ENCODE measurements around the gene BAHCC1. TPM values are rescaled to one million over a fixed set of nuclear protein-coding genes. Genes with fewer than 3 reads are reported as not detected.
A peak's percentile ranks its signal among the peaks of the same experiment; 100 is the strongest.

Gene BAHCC1
- total and polyA plus RNA-seq, 9 donors: 6.9 to 17.4 (median 14.7) TPM

DNA sequence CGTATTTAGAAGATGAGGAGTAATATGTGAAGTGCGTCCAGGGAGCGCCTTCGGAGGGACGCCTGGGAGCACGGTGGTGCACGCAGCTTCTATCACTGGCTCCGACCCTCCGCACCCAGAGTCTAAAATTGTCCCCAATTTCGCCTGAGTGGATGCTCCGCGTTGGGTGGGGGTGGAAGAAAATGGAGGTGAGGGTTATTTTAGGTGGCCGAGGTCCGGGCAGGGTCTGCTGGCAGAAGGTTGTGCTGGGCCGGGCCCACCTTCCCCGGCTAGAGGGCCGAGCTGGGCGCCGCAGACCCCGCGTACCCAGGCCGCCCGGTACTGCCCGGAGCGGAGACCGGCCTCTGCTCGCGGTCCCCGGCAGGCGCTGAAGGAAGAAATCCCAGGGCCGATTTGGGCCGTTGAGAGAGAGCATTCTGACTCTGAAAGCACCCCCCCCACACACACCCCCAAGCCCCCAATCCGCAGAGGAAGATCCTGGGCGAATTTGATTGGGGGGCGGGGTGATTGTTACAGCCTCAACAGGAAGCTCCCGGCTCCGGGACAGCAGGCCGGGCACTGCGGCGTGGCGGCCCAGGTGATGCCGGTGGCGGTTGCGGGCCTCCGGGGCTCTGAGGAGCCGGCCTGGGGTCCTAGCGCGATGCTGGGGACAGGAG is 3.0 kb downstream of the BAHCC1 start:
- WGBS (ENCODE audit: insufficient coverage): 7% methylated on average over 24 of the region's 48 CpGs
- peaks cover 47% of the 10 kb centered on the region for H3K4me1 ChIP-seq (ENCODE audit: control insufficient read depth, insufficient read depth, low read length)
- peak; percentile 86 for DNase-seq
- no peaks in the 10 kb centered on the region for H3K9me3 ChIP-seq (replicated peaks; ENCODE audit: control insufficient read depth, low read depth, low read length)
- peak overlapping the region; percentile 82 for H3K4me3 ChIP-seq (ENCODE audit: low read length)
- H3K27me3 ChIP-seq (ENCODE audit: control insufficient read depth, insufficient read depth, low read length): no peaks in the 10 kb centered on the region
- peak overlapping the region; percentile 85 for H3K27ac ChIP-seq (ENCODE audit: low read length)
- no peaks in the 10 kb centered on the region for H3K36me3 ChIP-seq (ENCODE audit: control insufficient read depth, insufficient read depth, low read length)

- H3K4me1 ChIP-seq (ENCODE audit: control insufficient read depth, insufficient read depth, low read length): peaks cover 53% of the 10 kb centered on the region
- DNase-seq: no peak
- H3K36me3 ChIP-seq (ENCODE audit: control insufficient read depth, insufficient read depth, low read length): no peaks in the 10 kb centered on the region
- peak overlapping the region; percentile 82 for H3K4me3 ChIP-seq (ENCODE audit: low read length)
- no peaks in the 10 kb centered on the region for H3K9me3 ChIP-seq (replicated peaks; ENCODE audit: control insufficient read depth, low read depth, low read length)
- H3K27me3 ChIP-seq (ENCODE audit: control insufficient read depth, insufficient read depth, low read length): no peaks in the 10 kb centered on the region
- H3K27ac ChIP-seq (ENCODE audit: low read length): peak overlapping the region; percentile 85
- under 1% methylated on average over 25 of the region's 46 CpGs for WGBS (ENCODE audit: insufficient coverage)
Observed at GRCh38 chr17:81398832-81399411, 3.7 kb downstream of the BAHCC1 start.

DNA sequence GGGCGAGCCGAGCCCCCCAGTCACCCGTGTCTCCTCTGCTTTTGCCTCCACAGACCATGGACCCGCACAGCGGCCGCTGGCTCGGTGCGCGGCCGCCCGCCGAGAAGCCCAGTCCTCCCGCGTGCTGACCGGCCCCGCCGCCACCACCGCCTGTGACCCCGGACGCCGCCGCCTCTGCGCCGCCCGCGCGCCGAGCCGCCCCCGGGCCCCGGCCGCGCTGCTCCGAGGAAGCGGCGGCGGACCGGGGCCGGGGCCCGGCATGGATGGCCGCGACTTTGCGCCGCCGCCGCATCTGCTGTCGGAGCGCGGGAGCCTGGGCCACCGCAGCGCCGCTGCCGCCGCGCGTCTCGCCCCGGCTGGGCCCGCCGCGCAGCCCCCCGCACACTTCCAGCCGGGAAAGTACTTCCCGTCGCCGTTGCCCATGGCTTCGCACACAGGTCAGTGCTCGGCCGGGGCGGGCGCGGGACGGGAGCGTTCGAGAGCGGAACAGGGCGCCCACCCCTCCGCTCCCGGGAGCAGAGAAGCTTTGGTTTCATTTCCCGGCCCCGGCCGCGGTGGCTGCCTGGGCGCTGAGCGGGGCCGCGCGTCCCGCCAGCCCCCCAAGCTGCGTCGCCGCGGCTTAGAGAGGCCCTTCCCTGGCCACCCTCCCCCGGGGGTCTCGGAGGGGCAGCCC is 4.4 kb downstream of the BAHCC1 start:
- WGBS (ENCODE audit: insufficient coverage): under 1% methylated on average over 90 of the region's 95 CpGs
- peaks cover 53% of the 10 kb centered on the region for H3K4me1 ChIP-seq (ENCODE audit: control insufficient read depth, insufficient read depth, low read length)
- peak overlapping the region; percentile 60 for H3K4me3 ChIP-seq (ENCODE audit: low read length)
- DNase-seq: no peak
- H3K36me3 ChIP-seq (ENCODE audit: control insufficient read depth, insufficient read depth, low read length): no peaks in the 10 kb centered on the region
- peak overlapping the region; percentile 87 for H3K27ac ChIP-seq (ENCODE audit: low read length)
- no peaks in the 10 kb centered on the region for H3K9me3 ChIP-seq (replicated peaks; ENCODE audit: control insufficient read depth, low read depth, low read length)
- H3K27me3 ChIP-seq (ENCODE audit: control insufficient read depth, insufficient read depth, low read length): no peaks in the 10 kb centered on the region

DNA sequence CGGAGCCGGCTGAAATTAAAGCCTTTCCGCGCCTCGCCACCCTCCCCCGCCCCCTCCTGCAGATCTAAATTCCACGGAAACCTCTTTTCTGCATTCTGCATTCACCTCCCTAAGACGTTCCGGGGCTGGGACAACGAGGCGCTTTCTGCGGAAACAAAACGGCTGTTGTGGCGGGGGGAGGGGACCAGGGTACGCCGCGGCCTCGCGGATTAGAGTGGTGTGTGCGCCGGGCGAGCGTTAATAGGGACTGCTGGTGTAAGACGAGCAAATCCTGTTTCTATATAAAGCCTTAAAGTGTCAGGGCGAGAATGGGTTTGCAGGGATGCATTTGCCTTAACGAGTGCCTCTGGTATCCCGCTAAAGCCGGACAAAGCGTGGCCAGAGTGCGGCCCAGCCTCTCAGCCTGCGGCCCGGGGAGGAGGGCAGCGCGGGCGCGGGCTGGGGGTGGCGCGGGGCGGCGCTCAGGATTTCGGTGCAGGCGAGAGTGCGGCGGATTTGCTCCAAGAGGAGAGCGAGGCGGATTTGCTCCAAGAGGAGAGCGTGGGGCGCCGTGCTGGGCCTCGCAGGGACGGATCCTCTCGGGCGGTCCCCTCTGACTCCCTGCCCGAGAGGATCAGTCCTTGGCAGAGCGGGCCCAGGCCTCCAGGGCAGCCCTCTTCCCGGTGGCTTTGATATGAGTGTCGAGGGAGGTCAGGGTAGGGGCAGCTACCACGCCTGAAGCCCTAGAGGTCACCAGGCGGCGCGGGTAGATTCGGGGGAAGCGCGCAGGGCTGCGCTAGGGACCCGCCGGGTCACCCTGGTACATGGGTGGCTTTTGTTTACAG is 5.1 kb downstream of the BAHCC1 start:
- Histone ChIP-seq H3K27me3 (ENCODE audit: control insufficient read depth, insufficient read depth, low read length) (no peaks in the 10 kb centered on the region), H3K4me3 (ENCODE audit: low read length) (peak overlapping the region; percentile 60), H3K36me3 (ENCODE audit: control insufficient read depth, insufficient read depth, low read length) (no peaks in the 10 kb centered on the region), H3K27ac (ENCODE audit: low read length) (peak overlapping the region; percentile 87), H3K4me1 (ENCODE audit: control insufficient read depth, insufficient read depth, low read length) (peaks cover 56% of the 10 kb centered on the region), H3K9me3 (replicated peaks; ENCODE audit: control insufficient read depth, low read depth, low read length) (no peaks in the 10 kb centered on the region)
- WGBS (ENCODE audit: insufficient coverage): 6% methylated on average over 49 of the region's 67 CpGs
- peak; percentile 70 for DNase-seq

GRCh38 chr17:81400996-81401722 is 5.9 kb downstream of the BAHCC1 start:
- peak overlapping the region; percentile 87 for H3K27ac ChIP-seq (ENCODE audit: low read length)
- H3K4me3 ChIP-seq (ENCODE audit: low read length): peak overlapping the region; percentile 60
- H3K36me3 ChIP-seq (ENCODE audit: control insufficient read depth, insufficient read depth, low read length): no peaks in the 10 kb centered on the region
- no peaks in the 10 kb centered on the region for H3K27me3 ChIP-seq (ENCODE audit: control insufficient read depth, insufficient read depth, low read length)
- no peaks in the 10 kb centered on the region for H3K9me3 ChIP-seq (replicated peaks; ENCODE audit: control insufficient read depth, low read depth, low read length)
- peaks cover 64% of the 10 kb centered on the region for H3K4me1 ChIP-seq (ENCODE audit: control insufficient read depth, insufficient read depth, low read length)
- WGBS (ENCODE audit: insufficient coverage): 14% methylated on average over 6 of the region's 20 CpGs
- peak; percentile 68 for DNase-seq

GRCh38 chr17:81401723-81402529 is 6.7 kb downstream of the BAHCC1 start:
- 15% methylated on average over 19 of the region's 19 CpGs for WGBS (ENCODE audit: insufficient coverage)
- Histone ChIP-seq H3K4me1 (ENCODE audit: control insufficient read depth, insufficient read depth, low read length) (peaks cover 71% of the 10 kb centered on the region), H3K9me3 (replicated peaks; ENCODE audit: control insufficient read depth, low read depth, low read length) (no peaks in the 10 kb centered on the region), H3K27me3 (ENCODE audit: control insufficient read depth, insufficient read depth, low read length) (no peaks in the 10 kb centered on the region), H3K27ac (ENCODE audit: low read length) (peak overlapping the region; percentile 87), H3K4me3 (ENCODE audit: low read length) (no peak overlapping the region), H3K36me3 (ENCODE audit: control insufficient read depth, insufficient read depth, low read length) (no peaks in the 10 kb centered on the region)
- no peak for DNase-seq

- 8% methylated on average over 5 of the region's 9 CpGs for WGBS (ENCODE audit: insufficient coverage)
- H3K9me3 ChIP-seq (replicated peaks; ENCODE audit: control insufficient read depth, low read depth, low read length): no peaks in the 10 kb centered on the region
- H3K4me1 ChIP-seq (ENCODE audit: control insufficient read depth, insufficient read depth, low read length): peaks cover 77% of the 10 kb centered on the region
- peak overlapping the region; percentile 87 for H3K27ac ChIP-seq (ENCODE audit: low read length)
- peak; percentile 91 for DNase-seq
- no peaks in the 10 kb centered on the region for H3K36me3 ChIP-seq (ENCODE audit: control insufficient read depth, insufficient read depth, low read length)
- no peak overlapping the region for H3K4me3 ChIP-seq (ENCODE audit: low read length)
- no peaks in the 10 kb centered on the region for H3K27me3 ChIP-seq (ENCODE audit: control insufficient read depth, insufficient read depth, low read length)
Observed at GRCh38 chr17:81402530-81402941, 7.3 kb downstream of the BAHCC1 start.

GRCh38 chr17:81402981-81403467 is 7.8 kb downstream of the BAHCC1 start:
- no peak overlapping the region for H3K4me3 ChIP-seq (ENCODE audit: low read length)
- peak overlapping the region; percentile 87 for H3K27ac ChIP-seq (ENCODE audit: low read length)
- 33% methylated on average over 5 of the region's 9 CpGs for WGBS (ENCODE audit: insufficient coverage)
- H3K36me3 ChIP-seq (ENCODE audit: control insufficient read depth, insufficient read depth, low read length): no peaks in the 10 kb centered on the region
- no peaks in the 10 kb centered on the region for H3K27me3 ChIP-seq (ENCODE audit: control insufficient read depth, insufficient read depth, low read length)
- no peak for DNase-seq
- H3K4me1 ChIP-seq (ENCODE audit: control insufficient read depth, insufficient read depth, low read length): peaks cover 81% of the 10 kb centered on the region
- no peaks in the 10 kb centered on the region for H3K9me3 ChIP-seq (replicated peaks; ENCODE audit: control insufficient read depth, low read depth, low read length)

Measured in muscle of leg (tissue), 11 donors.